ENCODE measurements around the gene GPSM1.

DNA sequence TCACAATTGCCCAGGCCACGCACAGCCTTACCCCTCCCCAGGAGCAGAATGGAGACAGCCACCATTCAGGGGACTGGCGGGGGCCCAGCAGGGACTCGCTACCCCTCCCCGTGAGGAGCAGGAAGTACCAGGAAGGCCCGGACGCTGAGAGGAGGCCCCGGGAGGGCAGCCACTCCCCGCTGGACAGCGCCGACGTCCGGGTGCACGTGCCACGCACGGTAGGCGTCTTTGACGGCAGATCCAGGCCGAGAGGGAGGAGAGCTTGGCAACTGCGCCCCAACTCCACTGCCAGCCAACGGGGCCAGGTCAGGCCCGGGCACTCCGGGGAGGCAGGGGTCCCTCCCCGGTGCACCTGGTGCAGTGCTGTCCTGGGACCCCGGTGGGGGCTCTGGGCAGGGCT lies 22.2 kb downstream of the GPSM1 start:
- TF ChIP-seq, protein P1, sequence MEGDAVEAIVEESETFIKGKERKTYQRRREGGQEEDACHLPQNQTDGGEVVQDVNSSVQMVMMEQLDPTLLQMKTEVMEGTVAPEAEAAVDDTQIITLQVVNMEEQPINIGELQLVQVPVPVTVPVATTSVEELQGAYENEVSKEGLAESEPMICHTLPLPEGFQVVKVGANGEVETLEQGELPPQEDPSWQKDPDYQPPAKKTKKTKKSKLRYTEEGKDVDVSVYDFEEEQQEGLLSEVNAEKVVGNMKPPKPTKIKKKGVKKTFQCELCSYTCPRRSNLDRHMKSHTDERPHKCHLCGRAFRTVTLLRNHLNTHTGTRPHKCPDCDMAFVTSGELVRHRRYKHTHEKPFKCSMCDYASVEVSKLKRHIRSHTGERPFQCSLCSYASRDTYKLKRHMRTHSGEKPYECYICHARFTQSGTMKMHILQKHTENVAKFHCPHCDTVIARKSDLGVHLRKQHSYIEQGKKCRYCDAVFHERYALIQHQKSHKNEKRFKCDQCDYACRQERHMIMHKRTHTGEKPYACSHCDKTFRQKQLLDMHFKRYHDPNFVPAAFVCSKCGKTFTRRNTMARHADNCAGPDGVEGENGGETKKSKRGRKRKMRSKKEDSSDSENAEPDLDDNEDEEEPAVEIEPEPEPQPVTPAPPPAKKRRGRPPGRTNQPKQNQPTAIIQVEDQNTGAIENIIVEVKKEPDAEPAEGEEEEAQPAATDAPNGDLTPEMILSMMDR (conservative IDR thresholded peaks at IDR 0.05; ENCODE audit: low read depth, low read length): no peak
- TF ChIP-seq EZH2 (IDR thresholded peaks at IDR 0.05; ENCODE audit: low read length, unreplicated experiment) (no peak), EZH2phosphoT487 (IDR thresholded peaks at IDR 0.05; ENCODE audit: borderline replicate concordance, low read length) (no peak)

All from PC-3 (cell line).